ENCODE measurements around the gene PIM2. TPM values are rescaled to one million over a fixed set of nuclear protein-coding genes. Genes with fewer than 3 reads are reported as not detected.

The PIM2 gene
- total RNA-seq, 1 donor from 2014 or later: 7.0 TPM

GRCh38 chrX:48940404-48940955 is 21.7 kb upstream of the PIM2 start:
- TF ChIP-seq CTCF (IDR thresholded peaks at IDR 0.05; ENCODE audit: unreplicated experiment): no peak
- Mint-ChIP-seq H3K4me1 (ENCODE audit: unreplicated experiment) (peaks cover 8% of the 10 kb centered on the region), H3K27ac (ENCODE audit: unreplicated experiment) (no peak overlapping the region), H3K36me3 (ENCODE audit: low read depth, unreplicated experiment) (peaks cover 20% of the 10 kb centered on the region), H3K27me3 (ENCODE audit: unreplicated experiment) (peaks cover 4% of the 10 kb centered on the region), H3K4me3 (ENCODE audit: unreplicated experiment) (no peak overlapping the region), H3K9me3 (ENCODE audit: unreplicated experiment) (no peaks in the 10 kb centered on the region)
- DNase-seq (ENCODE audit: low spot score): no peak

DNA sequence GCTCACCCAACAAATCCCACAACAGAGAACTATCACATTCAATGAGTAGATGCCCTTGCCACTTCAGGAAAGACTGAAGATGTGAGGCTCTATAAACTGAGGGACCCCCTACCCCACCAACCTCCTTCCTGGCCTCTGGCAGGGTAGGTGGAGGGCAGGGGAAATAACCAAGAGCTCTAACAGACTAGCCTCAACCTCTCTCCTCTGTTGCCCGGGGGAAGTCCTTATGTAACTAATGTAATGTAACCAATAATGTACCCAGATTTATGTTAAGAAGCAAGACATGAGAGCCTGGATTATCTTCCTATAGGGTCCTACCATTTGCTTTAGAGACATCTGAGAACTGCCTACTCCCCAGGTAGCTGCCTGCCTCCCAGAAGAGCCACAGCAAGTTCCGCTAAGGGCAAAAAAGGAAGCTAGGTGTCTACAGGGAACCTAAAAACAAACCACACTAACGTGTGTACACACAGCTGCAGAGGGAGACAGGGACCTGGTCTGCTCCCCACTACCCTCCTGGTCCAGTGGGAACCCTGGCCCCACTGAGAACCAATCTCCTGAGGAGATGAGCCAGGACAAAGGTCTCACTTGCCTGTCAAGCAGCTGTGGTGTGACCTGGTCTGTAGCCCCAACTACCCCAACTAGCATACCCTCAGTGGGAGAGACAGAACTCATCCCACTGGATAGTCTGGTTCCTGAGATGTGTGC is 20.9 kb upstream of the PIM2 start:
- no peak for DNase-seq (ENCODE audit: low spot score)
- no peak overlapping the region for H3K4me3 Mint-ChIP-seq (ENCODE audit: unreplicated experiment)
- H3K27me3 Mint-ChIP-seq (ENCODE audit: unreplicated experiment): peaks cover 4% of the 10 kb centered on the region
- TF ChIP-seq CTCF (IDR thresholded peaks at IDR 0.05; ENCODE audit: unreplicated experiment): no peak
- peaks cover 8% of the 10 kb centered on the region for H3K4me1 Mint-ChIP-seq (ENCODE audit: unreplicated experiment)
- no peak overlapping the region for H3K27ac Mint-ChIP-seq (ENCODE audit: unreplicated experiment)
- no peaks in the 10 kb centered on the region for H3K9me3 Mint-ChIP-seq (ENCODE audit: unreplicated experiment)
- peaks cover 20% of the 10 kb centered on the region for H3K36me3 Mint-ChIP-seq (ENCODE audit: low read depth, unreplicated experiment)

DNA sequence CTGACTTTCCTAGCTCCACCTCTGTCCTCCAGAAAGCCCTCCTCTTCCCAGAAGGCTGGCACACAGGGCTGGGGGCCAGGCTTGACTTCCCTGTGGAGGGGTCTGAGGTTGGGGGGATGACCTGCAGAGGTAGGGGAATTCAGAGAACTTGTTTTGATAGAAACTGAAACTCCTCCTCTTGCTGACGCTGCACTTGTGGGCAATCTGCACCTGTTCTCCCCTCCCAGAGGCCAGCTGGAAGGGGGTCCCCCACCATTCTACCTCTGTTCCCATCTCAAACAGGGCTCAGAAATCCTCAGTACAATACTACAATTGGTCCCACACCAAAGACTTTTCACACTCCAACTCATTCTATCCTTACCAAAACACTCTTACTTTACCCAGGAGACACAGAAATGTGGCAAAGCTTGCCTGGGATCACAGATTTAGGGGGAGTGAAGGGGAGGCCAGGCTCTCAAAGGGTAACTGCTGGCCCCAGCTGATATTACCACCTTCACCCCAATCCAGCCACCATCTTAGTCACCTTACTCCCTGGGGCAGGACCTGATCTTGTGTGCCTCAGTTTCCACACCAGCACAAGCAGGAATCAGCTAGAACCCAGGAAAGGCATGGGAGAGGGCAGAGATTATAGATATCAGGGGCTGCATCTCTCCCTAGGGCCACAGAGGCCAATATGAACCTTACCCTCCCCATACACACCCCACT is 20.0 kb upstream of the PIM2 start:
- peaks cover 4% of the 10 kb centered on the region for H3K27me3 Mint-ChIP-seq (ENCODE audit: unreplicated experiment)
- peaks cover 20% of the 10 kb centered on the region for H3K36me3 Mint-ChIP-seq (ENCODE audit: low read depth, unreplicated experiment)
- TF ChIP-seq CTCF (IDR thresholded peaks at IDR 0.05; ENCODE audit: unreplicated experiment): no peak
- no peak overlapping the region for H3K4me3 Mint-ChIP-seq (ENCODE audit: unreplicated experiment)
- H3K27ac Mint-ChIP-seq (ENCODE audit: unreplicated experiment): no peak overlapping the region
- peaks cover 8% of the 10 kb centered on the region for H3K4me1 Mint-ChIP-seq (ENCODE audit: unreplicated experiment)
- H3K9me3 Mint-ChIP-seq (ENCODE audit: unreplicated experiment): no peaks in the 10 kb centered on the region
- no peak for DNase-seq (ENCODE audit: low spot score)

GRCh38 chrX:48937054-48937907 is 18.5 kb upstream of the PIM2 start:
- H3K27ac Mint-ChIP-seq (ENCODE audit: unreplicated experiment): no peak overlapping the region
- no peak overlapping the region for H3K4me3 Mint-ChIP-seq (ENCODE audit: unreplicated experiment)
- no peaks in the 10 kb centered on the region for H3K9me3 Mint-ChIP-seq (ENCODE audit: unreplicated experiment)
- no peak for TF ChIP-seq CTCF (IDR thresholded peaks at IDR 0.05; ENCODE audit: unreplicated experiment)
- DNase-seq (ENCODE audit: low spot score): no peak
- peaks cover 19% of the 10 kb centered on the region for H3K36me3 Mint-ChIP-seq (ENCODE audit: low read depth, unreplicated experiment)
- peaks cover 2% of the 10 kb centered on the region for H3K27me3 Mint-ChIP-seq (ENCODE audit: unreplicated experiment)
- peaks cover 8% of the 10 kb centered on the region for H3K4me1 Mint-ChIP-seq (ENCODE audit: unreplicated experiment)

Data from endothelial cell (in vitro differentiated cells).